GM13976 (cell line): ENCODE results near the gene RIPOR2.

Experiments
- DNase-seq: peaks from one replicate; pipeline ENCODE4 v3.0.0; 2012; ENCODE audit warnings: low spot score
- in situ Hi-C: fragments of 300-500 bp; cut with MboI; formaldehyde crosslinking; loops from one replicate; pipeline ENCODE4 v1.12.0; 2022; ENCODE audit warnings: low sequenced_read_pairs, mixed read lengths, inconsistent platforms; ENCODE audit not compliant: unreplicated experiment
- TF ChIP-seq, protein P1 (sequence below): IDR thresholded peaks from 2 replicates; pipeline ENCODE4 v1.5.1; 2012; ENCODE audit warnings: borderline replicate concordance, mild to moderate bottlenecking; ENCODE audit not compliant: insufficient read depth; ENCODE audit errors: extremely low read depth, missing control alignments, control extremely low read depth

Gene RIPOR2, protein sequence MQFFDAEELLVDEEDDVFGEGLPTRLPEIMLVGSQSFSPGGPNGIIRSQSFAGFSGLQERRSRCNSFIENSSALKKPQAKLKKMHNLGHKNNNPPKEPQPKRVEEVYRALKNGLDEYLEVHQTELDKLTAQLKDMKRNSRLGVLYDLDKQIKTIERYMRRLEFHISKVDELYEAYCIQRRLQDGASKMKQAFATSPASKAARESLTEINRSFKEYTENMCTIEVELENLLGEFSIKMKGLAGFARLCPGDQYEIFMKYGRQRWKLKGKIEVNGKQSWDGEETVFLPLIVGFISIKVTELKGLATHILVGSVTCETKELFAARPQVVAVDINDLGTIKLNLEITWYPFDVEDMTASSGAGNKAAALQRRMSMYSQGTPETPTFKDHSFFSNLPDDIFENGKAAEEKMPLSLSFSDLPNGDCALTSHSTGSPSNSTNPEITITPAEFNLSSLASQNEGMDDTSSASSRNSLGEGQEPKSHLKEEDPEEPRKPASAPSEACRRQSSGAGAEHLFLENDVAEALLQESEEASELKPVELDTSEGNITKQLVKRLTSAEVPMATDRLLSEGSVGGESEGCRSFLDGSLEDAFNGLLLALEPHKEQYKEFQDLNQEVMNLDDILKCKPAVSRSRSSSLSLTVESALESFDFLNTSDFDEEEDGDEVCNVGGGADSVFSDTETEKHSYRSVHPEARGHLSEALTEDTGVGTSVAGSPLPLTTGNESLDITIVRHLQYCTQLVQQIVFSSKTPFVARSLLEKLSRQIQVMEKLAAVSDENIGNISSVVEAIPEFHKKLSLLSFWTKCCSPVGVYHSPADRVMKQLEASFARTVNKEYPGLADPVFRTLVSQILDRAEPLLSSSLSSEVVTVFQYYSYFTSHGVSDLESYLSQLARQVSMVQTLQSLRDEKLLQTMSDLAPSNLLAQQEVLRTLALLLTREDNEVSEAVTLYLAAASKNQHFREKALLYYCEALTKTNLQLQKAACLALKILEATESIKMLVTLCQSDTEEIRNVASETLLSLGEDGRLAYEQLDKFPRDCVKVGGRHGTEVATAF

DNA sequence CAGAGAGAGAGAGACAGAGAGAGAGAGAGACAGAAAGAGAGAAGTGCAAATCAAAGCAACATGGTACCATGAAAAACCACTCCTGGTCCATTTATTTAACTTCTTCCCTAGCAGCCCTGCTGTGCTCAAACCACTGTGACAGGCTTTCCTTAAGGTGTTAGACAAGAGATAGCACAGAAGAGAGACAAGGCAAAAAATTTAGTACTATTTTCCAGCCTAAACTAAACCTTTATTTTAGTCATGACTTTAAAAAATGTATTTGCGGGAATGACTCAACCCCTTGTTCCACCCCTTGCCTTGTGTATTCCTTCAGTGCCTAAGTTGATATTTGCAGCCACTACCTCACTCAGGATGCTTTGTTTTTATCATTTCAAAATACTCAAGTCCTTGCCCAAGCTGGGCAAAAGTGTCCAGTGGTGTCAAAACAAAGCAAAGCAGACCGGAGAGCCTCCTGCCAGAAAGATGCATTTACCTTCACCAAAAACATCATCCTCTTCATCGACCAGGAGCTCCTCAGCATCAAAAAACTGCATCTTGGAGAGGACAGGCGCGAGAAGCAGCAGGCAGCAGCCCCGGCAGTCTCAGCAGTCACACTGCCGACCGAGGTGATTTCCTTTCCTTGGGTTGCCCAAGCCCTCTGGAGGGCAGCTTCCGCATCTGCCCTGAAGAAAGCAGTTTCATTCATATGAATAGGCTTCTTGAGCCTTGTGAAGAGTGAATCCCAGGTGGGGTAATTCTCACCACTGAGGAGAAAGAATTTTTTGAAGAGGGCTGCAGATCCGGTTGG lies at the start of gene RIPOR2:
RIPOR2 (minus strand) TSS at position 595 of the 787 bp plus-strand sequence; CDS start at position 533, 62 bp downstream.
- in situ Hi-C loops = no loop called here
- TF ChIP-seq, protein P1, sequence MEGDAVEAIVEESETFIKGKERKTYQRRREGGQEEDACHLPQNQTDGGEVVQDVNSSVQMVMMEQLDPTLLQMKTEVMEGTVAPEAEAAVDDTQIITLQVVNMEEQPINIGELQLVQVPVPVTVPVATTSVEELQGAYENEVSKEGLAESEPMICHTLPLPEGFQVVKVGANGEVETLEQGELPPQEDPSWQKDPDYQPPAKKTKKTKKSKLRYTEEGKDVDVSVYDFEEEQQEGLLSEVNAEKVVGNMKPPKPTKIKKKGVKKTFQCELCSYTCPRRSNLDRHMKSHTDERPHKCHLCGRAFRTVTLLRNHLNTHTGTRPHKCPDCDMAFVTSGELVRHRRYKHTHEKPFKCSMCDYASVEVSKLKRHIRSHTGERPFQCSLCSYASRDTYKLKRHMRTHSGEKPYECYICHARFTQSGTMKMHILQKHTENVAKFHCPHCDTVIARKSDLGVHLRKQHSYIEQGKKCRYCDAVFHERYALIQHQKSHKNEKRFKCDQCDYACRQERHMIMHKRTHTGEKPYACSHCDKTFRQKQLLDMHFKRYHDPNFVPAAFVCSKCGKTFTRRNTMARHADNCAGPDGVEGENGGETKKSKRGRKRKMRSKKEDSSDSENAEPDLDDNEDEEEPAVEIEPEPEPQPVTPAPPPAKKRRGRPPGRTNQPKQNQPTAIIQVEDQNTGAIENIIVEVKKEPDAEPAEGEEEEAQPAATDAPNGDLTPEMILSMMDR = no peak
- no peak for DNase-seq

DNA sequence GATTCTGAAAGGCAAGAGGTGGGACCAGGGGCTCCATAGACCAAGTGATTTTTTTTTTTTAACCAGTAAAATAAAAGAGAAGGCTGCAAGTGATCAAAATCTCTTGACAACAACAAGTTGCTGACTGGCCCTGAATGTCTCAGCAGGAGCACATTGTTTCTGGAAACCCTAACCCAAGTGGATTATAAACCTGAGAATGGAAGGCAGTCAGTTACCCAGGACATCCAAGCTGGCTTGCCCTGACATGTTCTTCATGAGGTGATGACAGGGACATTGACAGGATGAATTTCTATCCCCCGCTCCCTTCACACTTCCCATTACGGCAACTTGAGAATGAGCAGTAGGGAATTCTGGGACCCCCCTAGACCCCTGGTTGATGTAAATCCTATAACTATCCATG lies 49.6 kb upstream of the RIPOR2 start:
- TF ChIP-seq, protein P1 = no peak
- no peak for DNase-seq
- in situ Hi-C loops = no loop called here

DNA sequence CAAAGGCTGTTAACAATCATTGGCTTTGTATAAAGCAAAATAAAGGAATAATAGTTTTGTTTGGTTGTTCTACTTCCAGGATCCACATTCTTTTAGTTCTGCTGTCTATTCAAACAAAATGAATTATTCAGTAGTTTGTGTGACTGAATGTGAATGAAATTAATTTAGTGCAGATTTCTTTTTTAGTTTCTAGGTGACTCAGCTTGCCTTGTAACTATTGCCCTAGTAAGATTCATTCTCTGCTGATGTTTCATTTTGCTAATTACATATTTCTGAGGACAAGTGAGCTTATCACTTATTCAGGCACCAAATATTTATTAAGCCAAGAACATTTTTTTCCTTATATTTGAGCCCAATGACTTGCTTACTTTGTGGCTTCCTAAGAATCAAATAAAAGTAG lies 46.5 kb upstream of the RIPOR2 start:
- in situ Hi-C loops = no loop called here
- TF ChIP-seq, protein P1 = no peak
- no peak for DNase-seq

DNA sequence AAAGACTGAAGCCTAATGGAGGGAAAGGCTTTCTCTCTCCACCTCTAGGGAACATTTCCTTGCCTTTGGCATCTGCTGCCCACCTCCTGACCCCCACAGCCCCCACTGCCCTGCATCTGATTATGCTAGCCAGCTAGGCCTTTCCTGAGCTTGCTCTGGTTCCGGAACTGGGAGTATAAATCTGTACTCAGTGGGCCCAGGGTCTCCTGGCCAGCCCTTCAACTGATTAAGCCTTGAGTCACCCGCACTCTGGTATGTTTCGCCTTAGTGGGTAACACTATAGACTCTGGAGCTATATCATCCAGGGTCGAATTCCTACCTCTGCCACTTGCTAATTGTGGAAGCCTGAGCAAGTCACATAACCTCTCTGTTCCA lies 45.6 kb upstream of the RIPOR2 start:
- no peak for DNase-seq
- in situ Hi-C loops = no loop called here

DNA sequence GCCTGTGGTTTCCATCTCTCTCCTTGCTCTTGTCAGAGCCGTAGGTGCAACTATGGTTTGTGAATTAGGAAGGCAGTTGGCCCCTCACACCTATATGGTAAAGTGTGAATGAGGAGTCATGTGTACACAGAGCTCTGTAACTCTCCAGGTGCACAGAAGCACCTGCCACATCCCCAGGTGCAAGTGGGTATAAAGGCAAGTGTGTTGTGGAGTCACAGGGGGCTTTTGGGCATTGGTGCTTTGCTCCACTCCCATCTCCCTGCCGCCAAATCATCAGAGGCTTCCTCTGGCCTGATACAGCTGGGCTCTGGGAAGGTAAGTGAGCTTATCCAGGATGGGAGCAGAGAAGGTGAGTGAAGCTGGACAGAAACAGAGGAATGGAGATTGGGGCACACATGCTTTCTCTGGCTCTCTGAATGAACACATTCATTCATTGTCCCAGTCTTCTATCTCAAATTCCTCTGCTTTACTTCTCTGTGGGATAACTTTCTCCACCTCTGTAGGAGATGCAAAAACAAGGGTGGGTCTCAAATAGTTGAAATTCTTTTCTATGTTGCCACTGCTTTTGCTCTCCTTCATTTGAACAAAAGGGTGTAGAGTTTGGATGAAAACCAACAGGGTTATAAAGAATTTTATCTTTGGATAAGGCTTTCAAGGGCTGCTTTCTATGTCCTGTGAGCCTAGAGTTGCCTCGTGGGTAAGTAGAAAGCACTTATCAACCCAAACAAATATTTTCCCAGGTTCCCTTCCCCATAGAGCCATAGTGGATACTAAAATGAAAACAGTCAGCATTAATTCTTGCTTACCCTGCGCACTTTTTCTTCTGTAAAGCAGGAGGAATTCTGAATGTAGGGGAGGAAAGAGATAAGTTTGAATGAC lies 45.0 kb upstream of the RIPOR2 start:
- in situ Hi-C loops = no loop called here
- DNase-seq = no peak
- TF ChIP-seq, protein P1 = no peak

More for the DNA sequence above, 45.6 kb upstream of the RIPOR2 start:
- TF ChIP-seq, protein P1 = no peak
